HG03045 (cell line): ENCODE data around the gene MUSK.
"Not testable (repeated sequence)": the region's sequence is repeated elsewhere in the genome, so short reads cannot be mapped to it uniquely, and the experiment has no call there.

ENCODE experiments used
- ATAC-seq: cut with Tn5 transposase; IDR thresholded peaks from one replicate; pipeline ENCODE4 v1.9.1; 2021; ENCODE audit warnings: mild to moderate bottlenecking, moderate library complexity; ENCODE audit not compliant: unreplicated experiment

MUSK gene

GRCh38 chr9:110755179-110755578 lies 86.6 kb downstream of the MUSK start:
- no peak for ATAC-seq

- no peak for ATAC-seq
Observed at GRCh38 chr9:110758201-110758600, 89.6 kb downstream of the MUSK start.

GRCh38 chr9:110762783-110763182 lies 94.2 kb downstream of the MUSK start:
- no peak for ATAC-seq

- no peak for ATAC-seq
Observed at GRCh38 chr9:110763568-110763967, 95.0 kb downstream of the MUSK start.

- no peak for ATAC-seq
Observed at GRCh38 chr9:110764006-110764405, 95.4 kb downstream of the MUSK start.

- ATAC-seq, result no peak
Observed at GRCh38 chr9:110765926-110766325, 97.3 kb downstream of the MUSK start.

GRCh38 chr9:110767559-110768063 lies 99.0 kb downstream of the MUSK start:
- no peak for ATAC-seq

GRCh38 chr9:110768886-110769285 lies 100.3 kb downstream of the MUSK start:
- no peak for ATAC-seq

GRCh38 chr9:110769667-110770066 lies 101.1 kb downstream of the MUSK start:
- ATAC-seq, result no peak

GRCh38 chr9:110775724-110776123 lies 107.1 kb downstream of the MUSK start:
- no peak for ATAC-seq

GRCh38 chr9:110776221-110776620 lies 107.6 kb downstream of the MUSK start:
- ATAC-seq, result no peak

GRCh38 chr9:110777196-110777875 lies 108.7 kb downstream of the MUSK start:
- ATAC-seq, result no peak

GRCh38 chr9:110777876-110778215 lies 109.3 kb downstream of the MUSK start:
- ATAC-seq, result no peak

GRCh38 chr9:110782701-110783100 lies 114.1 kb downstream of the MUSK start:
- no peak for ATAC-seq

GRCh38 chr9:110784309-110784708 lies 115.7 kb downstream of the MUSK start:
- ATAC-seq, result no peak

GRCh38 chr9:110785166-110785565 lies 116.6 kb downstream of the MUSK start:
- ATAC-seq, result no peak

GRCh38 chr9:110788396-110788795 lies 119.8 kb downstream of the MUSK start:
- ATAC-seq, result not testable (repeated sequence)

- no peak for ATAC-seq
Observed at GRCh38 chr9:110788871-110789270, 120.3 kb downstream of the MUSK start.

GRCh38 chr9:110797611-110798010 lies 129.0 kb downstream of the MUSK start:
- ATAC-seq, result no peak

- no peak for ATAC-seq
Observed at GRCh38 chr9:110799396-110799795, 130.8 kb downstream of the MUSK start.

- no peak for ATAC-seq
Observed at GRCh38 chr9:110801426-110801825, 132.8 kb downstream of the MUSK start.

- ATAC-seq, result no peak
Observed at GRCh38 chr9:110802416-110803035, 133.9 kb downstream of the MUSK start.
